GM12872 (cell line): ENCODE data around the gene CDR2.

Experiments
- CTCF ChIP-seq: IDR thresholded peaks from 3 replicates; pipeline ENCODE4 v1.5.1; 2011; ENCODE audit warnings: low read depth, mild to moderate bottlenecking, low read length, moderate library complexity; ENCODE audit not compliant: insufficient read depth

The CDR2 gene

GRCh38 chr16:22413819-22414218 lies 39.4 kb upstream of the CDR2 start:
- no peak for TF ChIP-seq CTCF

- no peak for TF ChIP-seq CTCF
Observed at GRCh38 chr16:22407486-22407885, 33.1 kb upstream of the CDR2 start.

DNA sequence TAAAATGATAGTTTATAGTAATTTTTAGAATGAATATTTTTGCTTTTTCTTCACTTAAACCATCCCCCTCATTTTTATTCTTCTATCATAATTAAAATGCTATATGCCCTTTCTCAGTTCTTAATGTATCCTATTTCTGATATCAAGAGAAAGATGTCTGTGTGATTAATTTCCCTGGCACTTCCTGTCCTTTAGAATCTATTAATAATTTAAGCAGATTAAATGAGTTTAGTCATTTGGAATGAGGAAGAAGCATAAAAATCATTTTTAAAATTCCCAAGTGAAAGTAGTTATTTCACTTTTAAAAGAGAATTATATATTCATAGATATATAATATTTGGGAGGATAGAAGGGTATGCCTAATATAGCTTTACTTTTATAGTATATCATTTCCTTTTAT lies 27.8 kb upstream of the CDR2 start:
- TF ChIP-seq CTCF = no peak

GRCh38 chr16:22400900-22401299 lies 26.5 kb upstream of the CDR2 start:
- TF ChIP-seq CTCF = no peak

DNA sequence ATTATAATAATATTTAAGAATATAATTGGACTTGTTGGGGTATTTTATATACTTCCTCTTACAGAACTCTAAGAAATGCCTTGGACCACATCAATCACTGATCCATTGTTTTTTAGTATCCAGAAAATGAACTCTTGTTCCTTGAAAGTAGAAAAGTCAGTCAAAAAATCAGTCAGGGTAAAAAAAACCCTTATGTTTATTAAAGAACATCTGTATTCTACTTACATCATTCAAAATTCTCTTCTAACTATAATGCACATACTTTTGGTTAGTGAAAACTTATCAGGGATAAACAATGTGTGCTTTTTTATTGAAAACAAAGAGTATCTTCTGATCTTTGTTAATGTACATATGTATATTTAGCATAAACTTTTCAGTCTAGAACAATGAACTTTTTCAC lies 23.5 kb upstream of the CDR2 start:
- no peak for TF ChIP-seq CTCF

DNA sequence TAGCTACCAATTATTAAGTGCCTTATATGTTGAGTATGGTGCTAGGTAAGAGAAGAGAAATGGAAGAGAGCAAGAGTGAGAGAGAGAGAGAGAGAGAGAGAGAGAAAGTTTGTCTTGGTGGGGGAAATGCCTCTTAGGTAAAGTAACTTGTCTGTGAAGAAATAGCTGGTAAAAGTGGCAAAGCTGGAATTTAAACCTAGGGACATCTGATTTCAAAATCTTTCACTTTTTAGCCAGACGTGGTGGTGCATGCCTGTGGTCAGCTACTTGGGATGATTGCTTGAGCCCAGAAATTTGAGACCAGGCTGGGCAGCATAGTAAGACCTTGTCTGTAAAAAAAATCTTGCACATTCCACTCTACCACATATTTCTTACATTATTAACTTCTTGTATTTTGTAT lies 23.0 kb upstream of the CDR2 start:
- TF ChIP-seq CTCF = no peak

DNA sequence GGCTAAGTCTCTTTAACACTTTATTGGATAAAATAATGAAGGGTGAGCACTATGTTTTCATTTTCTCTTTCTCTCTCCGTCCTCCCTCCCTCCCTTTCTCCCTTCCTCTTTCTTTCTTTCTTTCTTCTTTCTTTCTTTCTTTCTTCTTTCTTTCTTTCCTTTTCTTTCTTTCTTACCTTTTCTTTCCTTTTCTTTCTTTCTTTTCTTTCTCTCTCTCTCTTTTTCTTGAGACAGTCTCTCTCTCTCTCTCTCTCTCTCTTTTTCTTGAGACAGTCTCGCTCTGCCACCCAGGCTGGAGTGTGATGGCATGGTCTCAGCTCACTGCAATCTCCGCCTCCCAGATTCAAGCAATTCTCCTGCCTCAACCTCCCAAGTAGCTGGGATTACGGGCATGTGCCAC lies 21.5 kb upstream of the CDR2 start:
- no peak for TF ChIP-seq CTCF

DNA sequence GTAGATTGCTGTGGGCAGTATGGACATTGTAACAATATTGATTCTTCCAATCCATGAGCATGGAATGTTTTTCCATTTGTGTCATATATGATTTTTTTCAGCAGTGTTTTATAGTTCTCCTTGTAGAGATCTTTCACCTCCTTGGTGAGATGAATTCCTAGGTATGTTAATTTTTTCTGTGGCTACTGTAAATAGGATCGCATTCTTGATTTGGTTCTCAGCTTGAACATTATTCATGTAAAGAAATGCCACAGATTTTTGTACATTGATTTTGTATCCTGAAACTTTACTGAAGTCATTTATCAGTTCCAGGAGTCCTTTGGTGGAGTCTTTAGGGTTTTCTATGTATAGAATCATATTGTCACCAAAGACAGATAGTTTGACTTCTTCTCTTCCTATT lies 19.7 kb upstream of the CDR2 start:
- no peak for TF ChIP-seq CTCF
